ENCODE data around the gene CCDC185. TPM values are rescaled to one million over a fixed set of nuclear protein-coding genes. Genes with fewer than 3 reads are reported as not detected.

Gene CCDC185
- total RNA-seq, 1 experiment from 2014 or later = not detected

- Histone ChIP-seq H2AFZ (no peak overlapping the region), H4K20me1 (ENCODE audit: insufficient read depth) (no peaks in the 10 kb centered on the region), H3K9me3 (ENCODE audit: insufficient read depth, low read depth) (no peaks in the 10 kb centered on the region), H3K4me3 (no peak overlapping the region), H3K27ac (no peak overlapping the region), H3K27me3 (ENCODE audit: insufficient read depth, low read depth) (no peaks in the 10 kb centered on the region), H3K9me2 (ENCODE audit: insufficient read depth) (no peaks in the 10 kb centered on the region), H3K4me2 (no peak overlapping the region), H3K36me3 (ENCODE audit: low read depth) (no peaks in the 10 kb centered on the region), H3F3A (ENCODE audit: insufficient read depth, low read depth) (no peaks in the 10 kb centered on the region), H3K79me2 (ENCODE audit: low read depth) (no peaks in the 10 kb centered on the region), H3K4me1 (replicated peaks; ENCODE audit: insufficient read depth) (no peaks in the 10 kb centered on the region)
- no TSS peak for BruUV-seq (replicated peaks)
- intact Hi-C loops (cut with micrococcal nuclease; ENCODE audit: unreplicated experiment) = no loop called here
- DNase-seq = no peak
- ChIA-PET CTCF (no interaction called here), POLR2A (ENCODE audit: unreplicated experiment) (no interaction called here)
- TF ChIP-seq CTCF (conservative IDR thresholded peaks at IDR 0.05) = no peak
- TF ChIP-seq EZH2 (IDR thresholded peaks at IDR 0.05; ENCODE audit: low read depth) = no peak
Measured at GRCh38 chr1:223345720-223346119, 47.5 kb upstream of the CCDC185 start.

- Histone ChIP-seq H3K36me3 (ENCODE audit: low read depth) (no peaks in the 10 kb centered on the region), H3K9me2 (ENCODE audit: insufficient read depth) (no peaks in the 10 kb centered on the region), H3K79me2 (ENCODE audit: low read depth) (no peaks in the 10 kb centered on the region), H2AFZ (no peak overlapping the region), H3K27ac (no peak overlapping the region), H3F3A (ENCODE audit: insufficient read depth, low read depth) (no peaks in the 10 kb centered on the region), H4K20me1 (ENCODE audit: insufficient read depth) (no peaks in the 10 kb centered on the region), H3K4me3 (no peak overlapping the region), H3K4me1 (replicated peaks; ENCODE audit: insufficient read depth) (no peaks in the 10 kb centered on the region), H3K27me3 (ENCODE audit: insufficient read depth, low read depth) (no peaks in the 10 kb centered on the region), H3K9me3 (ENCODE audit: insufficient read depth, low read depth) (no peaks in the 10 kb centered on the region), H3K4me2 (no peak overlapping the region)
- BruUV-seq (replicated peaks) = no TSS peak
- no peak for DNase-seq
- ChIA-PET CTCF (no interaction called here), POLR2A (ENCODE audit: unreplicated experiment) (no interaction called here)
- intact Hi-C loops (cut with micrococcal nuclease; ENCODE audit: unreplicated experiment) = no loop called here
- TF ChIP-seq CTCF (conservative IDR thresholded peaks at IDR 0.05) = no peak
- TF ChIP-seq EZH2 (IDR thresholded peaks at IDR 0.05; ENCODE audit: low read depth) = no peak
Measured at GRCh38 chr1:223346311-223346710, 46.9 kb upstream of the CCDC185 start.

GRCh38 chr1:223347583-223347982, 45.6 kb upstream of the CCDC185 start:
- intact Hi-C loops (cut with micrococcal nuclease; ENCODE audit: unreplicated experiment) = no loop called here
- 0 out of 2 replicates have a peak, but pooled peaks cover under 1% of the 10 kb centered on the region for H3K27me3 ChIP-seq (ENCODE audit: insufficient read depth, low read depth)
- H3K36me3 ChIP-seq (ENCODE audit: low read depth) = no peaks in the 10 kb centered on the region
- TF ChIP-seq CTCF (conservative IDR thresholded peaks at IDR 0.05) = no peak
- BruUV-seq (replicated peaks) = no TSS peak
- no peak for DNase-seq
- no peak overlapping the region for H3K27ac ChIP-seq
- H3K9me3 ChIP-seq (ENCODE audit: insufficient read depth, low read depth) = no peaks in the 10 kb centered on the region
- no peaks in the 10 kb centered on the region for H3K79me2 ChIP-seq (ENCODE audit: low read depth)
- no peaks in the 10 kb centered on the region for H3K9me2 ChIP-seq (ENCODE audit: insufficient read depth)
- POLR2A ChIA-PET (ENCODE audit: unreplicated experiment) = no interaction called here
- H3K4me1 ChIP-seq (replicated peaks; ENCODE audit: insufficient read depth) = no peaks in the 10 kb centered on the region
- H3K4me3 ChIP-seq = no peak overlapping the region
- H3F3A ChIP-seq (ENCODE audit: insufficient read depth, low read depth) = no peaks in the 10 kb centered on the region
- no peaks in the 10 kb centered on the region for H4K20me1 ChIP-seq (ENCODE audit: insufficient read depth)
- no peak overlapping the region for H3K4me2 ChIP-seq
- no peak overlapping the region for H2AFZ ChIP-seq
- CTCF ChIA-PET = no interaction called here

Measured in PC-9 (cell line).